ENCODE results near the gene YTHDC2. TPM values are rescaled to one million over a fixed set of nuclear protein-coding genes. Genes with fewer than 3 reads are reported as not detected.

The YTHDC2 gene
- total RNA-seq, 1 experiment from 2014 or later: 24.6 TPM

GRCh38 chr5:113520899-113521298 lies 7.4 kb downstream of the YTHDC2 start:
- H3K27ac Mint-ChIP-seq (ENCODE audit: low read depth, unreplicated experiment): no peak overlapping the region
- peaks cover 24% of the 10 kb centered on the region for H3K36me3 Mint-ChIP-seq (ENCODE audit: insufficient read depth, unreplicated experiment)
- CTCF ChIA-PET: interaction anchor here (1.0 to 2.2 kb wide), 3 partner anchors 11 to 525 kb away, joined by 4 to 10 read pairs (median 5); no protein-coding TSS in a partner anchor
- H3K4me1 Mint-ChIP-seq (ENCODE audit: insufficient read depth, unreplicated experiment): peaks cover 18% of the 10 kb centered on the region
- POLR2A ChIA-PET: interaction anchor here (0.9 kb wide), 1 partner anchor 360 kb away, joined by 3 read pairs; no protein-coding TSS in a partner anchor
- intact Hi-C loops (cut with micrococcal nuclease): no loop called here
- TF ChIP-seq CTCF (IDR thresholded peaks at IDR 0.05; ENCODE audit: unreplicated experiment): no peak
- no peak for DNase-seq (ENCODE audit: unreplicated experiment)
- no peaks in the 10 kb centered on the region for H3K9me3 Mint-ChIP-seq (ENCODE audit: unreplicated experiment)
- H3K4me3 Mint-ChIP-seq (ENCODE audit: unreplicated experiment): no peak overlapping the region
- no peaks in the 10 kb centered on the region for H3K27me3 Mint-ChIP-seq (ENCODE audit: insufficient read depth, unreplicated experiment)
- no TSS peak for BruUV-seq (replicated peaks)

GRCh38 chr5:113523168-113523567 lies 9.7 kb downstream of the YTHDC2 start:
- no TSS peak for BruUV-seq (replicated peaks)
- no peak for TF ChIP-seq CTCF (IDR thresholded peaks at IDR 0.05; ENCODE audit: unreplicated experiment)
- Mint-ChIP-seq H3K27ac (ENCODE audit: low read depth, unreplicated experiment) (no peak overlapping the region), H3K9me3 (ENCODE audit: unreplicated experiment) (no peaks in the 10 kb centered on the region), H3K36me3 (ENCODE audit: insufficient read depth, unreplicated experiment) (peaks cover 20% of the 10 kb centered on the region), H3K4me3 (ENCODE audit: unreplicated experiment) (no peak overlapping the region), H3K4me1 (ENCODE audit: insufficient read depth, unreplicated experiment) (peaks cover 6% of the 10 kb centered on the region), H3K27me3 (ENCODE audit: insufficient read depth, unreplicated experiment) (no peaks in the 10 kb centered on the region)
- POLR2A ChIA-PET: interaction anchor here (1.3 kb wide), 1 partner anchor 10 kb away, joined by 7 read pairs; the partner anchor contains the start of gene YTHDC2
- CTCF ChIA-PET: interaction anchor here (1.0 kb wide), 1 partner anchor 13 kb away, joined by 3 read pairs; no protein-coding TSS in a partner anchor
- intact Hi-C loops (cut with micrococcal nuclease): no loop called here
- no peak for DNase-seq (ENCODE audit: unreplicated experiment)

GRCh38 chr5:113524927-113525326 lies 11.4 kb downstream of the YTHDC2 start:
- CTCF ChIA-PET: interaction anchor here (1.2 kb wide), 1 partner anchor 406 kb away, joined by 4 read pairs; no protein-coding TSS in a partner anchor
- POLR2A ChIA-PET: interaction anchor here (2.1 kb wide), 1 partner anchor 11 kb away, joined by 10 read pairs; the partner anchor contains the start of gene YTHDC2
- intact Hi-C loops (cut with micrococcal nuclease): no loop called here

GRCh38 chr5:113526421-113526820 lies 12.9 kb downstream of the YTHDC2 start:
- no peak for DNase-seq (ENCODE audit: unreplicated experiment)
- POLR2A ChIA-PET: no interaction called here
- H3K27ac Mint-ChIP-seq (ENCODE audit: low read depth, unreplicated experiment): no peak overlapping the region
- H3K4me3 Mint-ChIP-seq (ENCODE audit: unreplicated experiment): no peak overlapping the region
- TF ChIP-seq CTCF (IDR thresholded peaks at IDR 0.05; ENCODE audit: unreplicated experiment): no peak
- peaks cover 14% of the 10 kb centered on the region for H3K36me3 Mint-ChIP-seq (ENCODE audit: insufficient read depth, unreplicated experiment)
- no TSS peak for BruUV-seq (replicated peaks)
- intact Hi-C loops (cut with micrococcal nuclease): no loop called here
- peaks cover 7% of the 10 kb centered on the region for H3K9me3 Mint-ChIP-seq (ENCODE audit: unreplicated experiment)
- CTCF ChIA-PET: no interaction called here
- no peaks in the 10 kb centered on the region for H3K27me3 Mint-ChIP-seq (ENCODE audit: insufficient read depth, unreplicated experiment)
- H3K4me1 Mint-ChIP-seq (ENCODE audit: insufficient read depth, unreplicated experiment): no peaks in the 10 kb centered on the region

More at GRCh38 chr5:113524927-113525326, 11.4 kb downstream of the YTHDC2 start:
- BruUV-seq (replicated peaks): no TSS peak
- no peaks in the 10 kb centered on the region for H3K9me3 Mint-ChIP-seq (ENCODE audit: unreplicated experiment)
- peaks cover 3% of the 10 kb centered on the region for H3K4me1 Mint-ChIP-seq (ENCODE audit: insufficient read depth, unreplicated experiment)
- no peak overlapping the region for H3K27ac Mint-ChIP-seq (ENCODE audit: low read depth, unreplicated experiment)
- no peaks in the 10 kb centered on the region for H3K27me3 Mint-ChIP-seq (ENCODE audit: insufficient read depth, unreplicated experiment)
- no peak for DNase-seq (ENCODE audit: unreplicated experiment)
- H3K36me3 Mint-ChIP-seq (ENCODE audit: insufficient read depth, unreplicated experiment): peaks cover 16% of the 10 kb centered on the region
- TF ChIP-seq CTCF (IDR thresholded peaks at IDR 0.05; ENCODE audit: unreplicated experiment): no peak
- H3K4me3 Mint-ChIP-seq (ENCODE audit: unreplicated experiment): no peak overlapping the region
